Measurements from ENCODE around the gene GIGYF2.
A peak's percentile ranks its signal among the peaks of the same experiment; 100 is the strongest.

The GIGYF2 gene

GRCh38 chr2:232761301-232761907, 64.3 kb downstream of the GIGYF2 start:
- DNase-seq, result peak; percentile 11 to 46

DNA sequence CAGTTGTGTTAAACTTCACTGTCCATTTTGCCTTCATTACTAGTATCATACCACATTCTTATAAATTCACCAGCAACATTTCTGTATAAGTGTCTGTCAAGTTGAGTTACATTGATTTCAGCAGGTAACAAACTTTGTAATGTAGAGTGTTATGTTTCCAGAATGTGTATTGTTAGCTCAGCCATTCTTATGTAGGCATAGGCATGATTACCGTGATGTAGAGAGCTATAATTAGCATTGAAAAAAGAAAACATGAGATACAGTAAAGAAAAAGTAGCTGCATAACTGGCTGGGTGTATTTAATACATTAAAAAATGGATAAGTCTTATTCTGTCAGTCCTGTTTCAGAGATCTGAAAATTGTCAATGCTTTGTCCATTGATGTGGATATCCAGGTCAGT, 70.7 kb downstream of the GIGYF2 start:
- no peak for DNase-seq

DNA sequence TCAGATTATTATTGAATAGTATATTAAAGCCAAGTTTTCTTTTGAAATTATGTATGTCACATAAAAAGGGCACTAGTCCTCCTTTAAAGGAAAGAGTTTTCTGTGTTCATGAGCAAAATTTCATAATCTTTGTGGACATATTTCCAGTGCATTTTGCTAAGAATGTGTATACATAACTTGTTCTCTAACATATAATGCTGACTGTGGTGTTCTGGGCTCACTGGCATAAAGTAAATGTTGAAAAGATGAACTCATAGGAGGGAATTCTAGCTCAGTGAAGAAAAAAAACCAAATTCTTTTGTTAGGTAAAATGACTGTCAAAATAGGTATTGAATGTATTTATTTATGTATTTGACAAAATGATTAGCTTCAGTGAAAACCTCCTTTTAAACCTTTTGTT, 73.1 kb downstream of the GIGYF2 start:
- no peak for DNase-seq

GRCh38 chr2:232771870-232772269, 74.7 kb downstream of the GIGYF2 start:
- no peak for DNase-seq

GRCh38 chr2:232772531-232772930, 75.4 kb downstream of the GIGYF2 start:
- DNase-seq, result no peak

DNA sequence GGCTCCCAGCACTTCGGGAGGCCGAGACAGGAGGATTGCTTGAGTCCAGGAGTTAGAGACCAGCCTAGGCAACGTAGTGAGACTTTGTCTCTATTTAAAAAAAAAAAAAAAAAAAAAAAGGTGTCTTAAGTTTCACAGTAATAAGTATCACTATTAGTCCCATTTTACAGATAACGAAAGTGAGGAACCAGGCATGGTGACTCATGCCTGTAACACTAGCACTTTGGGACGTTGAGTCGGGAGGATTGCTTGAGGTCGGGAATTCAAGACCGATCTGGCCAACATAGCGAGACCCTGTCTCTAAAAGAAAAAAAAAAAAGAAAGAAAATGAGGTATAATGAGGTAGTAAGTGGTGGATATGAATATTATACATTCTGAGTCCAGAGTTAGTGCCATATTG, 76.7 kb downstream of the GIGYF2 start:
- no peak for DNase-seq

DNA sequence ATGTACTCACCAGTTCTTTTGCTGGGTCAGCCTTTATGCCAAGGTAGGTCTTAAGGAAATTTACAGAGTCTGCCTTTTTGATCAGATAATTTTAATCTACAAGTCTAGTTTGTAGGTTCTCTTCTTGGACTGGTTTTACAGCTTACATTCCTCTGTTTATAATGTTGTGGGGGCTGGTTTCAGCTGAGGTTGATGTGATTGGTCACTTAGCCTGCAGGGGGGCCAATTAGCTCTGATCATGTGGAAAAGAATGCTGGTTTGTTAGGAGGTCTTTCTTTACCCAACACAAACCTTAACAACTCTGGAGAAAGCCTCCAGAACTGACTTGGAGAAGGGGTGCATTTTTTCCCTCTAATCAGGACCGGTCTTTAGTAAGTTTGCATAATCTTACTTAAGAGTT, 79.3 kb downstream of the GIGYF2 start, which contains the start of gene KCNJ13:
TSS of gene KCNJ13 (minus strand) at position 131 of the 400 bp plus-strand sequence. CDS start 5,203 bp downstream, outside the sequence.
- DNase-seq, result no peak

DNA sequence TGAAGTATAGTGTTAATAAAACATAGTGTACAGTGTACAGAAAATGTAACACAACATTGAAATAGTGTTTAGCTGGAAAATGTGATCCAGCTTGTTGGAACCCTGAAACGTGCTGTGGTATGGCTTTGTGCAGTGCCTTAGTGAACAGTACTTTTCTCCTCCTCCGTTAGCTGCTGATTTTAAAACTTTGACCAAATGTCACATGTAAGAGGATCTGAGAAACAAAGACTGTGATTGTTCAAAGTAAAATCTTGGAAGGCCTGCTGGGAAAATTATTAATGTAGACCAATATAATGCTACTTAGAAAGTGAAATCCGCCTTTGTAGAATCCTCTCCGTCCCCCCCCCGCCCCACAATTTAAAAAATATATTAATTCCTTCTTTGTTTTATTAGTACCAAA, 80.1 kb downstream of the GIGYF2 start:
- no peak for DNase-seq

GRCh38 chr2:232779465-232779864, 82.3 kb downstream of the GIGYF2 start:
- no peak for DNase-seq

DNA sequence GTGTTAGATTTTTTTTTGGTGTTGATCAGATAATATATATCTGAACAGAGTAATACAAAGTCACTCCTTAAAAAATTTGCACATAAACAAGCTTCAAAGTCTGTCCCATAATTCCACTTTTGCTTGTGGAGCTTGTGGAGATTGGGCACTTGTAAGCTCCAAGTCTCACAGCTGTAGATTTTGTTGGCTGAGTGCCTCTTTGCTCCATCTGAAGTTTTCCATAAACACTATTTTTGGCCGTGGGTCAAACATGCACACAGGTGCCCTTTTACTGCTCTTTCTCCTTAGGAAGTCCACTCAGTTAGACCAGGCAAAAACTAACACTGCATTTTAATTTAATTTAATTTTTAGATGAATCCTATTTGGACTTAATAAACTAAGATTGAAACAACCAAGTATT, 82.8 kb downstream of the GIGYF2 start:
- no peak for DNase-seq

DNA sequence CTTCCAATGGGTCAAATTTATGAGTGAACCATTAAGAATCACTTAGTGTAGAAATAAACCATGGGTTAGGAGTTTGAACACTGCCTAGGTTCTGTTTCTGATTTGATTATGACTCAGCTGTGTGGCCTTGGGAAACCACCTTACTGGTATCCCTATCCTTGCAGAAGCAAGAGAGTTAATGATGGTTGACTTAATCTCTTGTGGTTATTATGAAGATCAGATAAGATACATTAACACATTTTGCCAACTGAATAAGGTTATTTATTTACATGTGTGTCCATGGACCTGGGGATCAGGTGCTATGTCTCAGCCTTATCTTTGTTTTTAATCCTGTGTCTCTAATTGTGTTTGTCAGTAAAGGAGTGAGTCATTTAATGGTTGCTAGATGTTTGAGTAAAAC, 84.6 kb downstream of the GIGYF2 start:
- DNase-seq, result no peak

DNA sequence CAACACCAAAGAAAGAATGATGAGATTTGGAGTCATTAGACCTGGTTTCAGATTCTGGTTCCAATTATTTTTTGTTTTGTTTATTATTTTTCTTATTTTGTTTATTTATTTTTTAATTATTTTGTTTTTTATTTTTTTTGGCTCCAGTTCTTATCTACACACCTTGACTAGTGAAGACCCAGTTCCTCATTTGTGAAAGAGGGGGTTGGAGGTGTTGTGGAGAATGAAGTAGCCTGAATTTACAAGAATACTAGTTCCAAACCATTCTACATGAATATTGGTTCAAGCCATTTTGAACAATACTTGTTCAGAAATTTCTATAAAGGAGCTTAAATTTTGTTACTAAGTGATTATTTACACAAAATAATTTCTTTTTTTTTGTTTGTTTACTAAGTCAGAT, 86.1 kb downstream of the GIGYF2 start:
- no peak for DNase-seq

GRCh38 chr2:232787806-232788205, 90.7 kb downstream of the GIGYF2 start:
- no peak for DNase-seq

DNA sequence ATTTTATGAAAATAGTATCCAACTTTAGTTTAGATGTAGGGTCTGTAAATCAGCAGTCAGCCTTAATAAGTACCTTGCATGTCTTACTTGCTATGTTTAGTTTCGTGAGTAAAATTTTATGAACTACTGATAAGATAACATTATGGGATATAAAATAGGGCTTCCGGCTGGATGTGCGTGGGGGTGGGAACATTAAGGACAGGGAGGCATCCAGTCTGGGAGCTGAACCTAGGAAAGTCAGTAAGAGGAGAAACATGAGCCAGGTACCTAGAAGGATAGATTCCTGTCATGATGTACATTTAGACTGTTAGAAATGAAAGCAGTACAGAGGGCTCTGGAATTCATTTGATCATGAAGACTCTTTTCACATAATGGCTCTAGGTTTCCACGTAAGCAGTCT, 92.0 kb downstream of the GIGYF2 start:
- no peak for DNase-seq

DNA sequence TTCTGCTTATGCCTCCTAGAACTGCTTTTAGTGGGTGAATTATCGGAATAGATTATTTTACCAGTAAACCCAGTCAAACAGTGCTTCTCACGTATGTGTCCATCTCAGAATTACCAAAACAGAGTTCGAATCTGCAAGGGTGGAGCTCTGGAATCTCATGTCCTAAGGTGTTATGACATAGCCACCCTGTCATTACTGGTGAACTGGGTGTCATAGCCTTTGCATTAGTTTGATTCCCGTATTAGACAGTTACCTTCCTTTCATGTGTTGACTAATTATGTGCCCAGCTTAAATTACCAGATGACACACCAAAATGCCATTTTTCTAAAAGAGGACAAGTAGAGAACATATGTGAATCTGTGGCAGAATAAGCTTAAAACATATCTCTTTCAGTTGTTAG, 94.4 kb downstream of the GIGYF2 start:
- no peak for DNase-seq

- DNase-seq, result peak; percentile 10 to 49
These were observed 96.1 kb downstream of the GIGYF2 start for GRCh38 chr2:232793271-232793670.

- DNase-seq, result no peak
These were observed 97.8 kb downstream of the GIGYF2 start for GRCh38 chr2:232794981-232795380.

- no peak for DNase-seq
These were observed 98.8 kb downstream of the GIGYF2 start for GRCh38 chr2:232795920-232796319.

- DNase-seq, result no peak
These were observed 101.1 kb downstream of the GIGYF2 start for GRCh38 chr2:232798187-232798586.

DNA sequence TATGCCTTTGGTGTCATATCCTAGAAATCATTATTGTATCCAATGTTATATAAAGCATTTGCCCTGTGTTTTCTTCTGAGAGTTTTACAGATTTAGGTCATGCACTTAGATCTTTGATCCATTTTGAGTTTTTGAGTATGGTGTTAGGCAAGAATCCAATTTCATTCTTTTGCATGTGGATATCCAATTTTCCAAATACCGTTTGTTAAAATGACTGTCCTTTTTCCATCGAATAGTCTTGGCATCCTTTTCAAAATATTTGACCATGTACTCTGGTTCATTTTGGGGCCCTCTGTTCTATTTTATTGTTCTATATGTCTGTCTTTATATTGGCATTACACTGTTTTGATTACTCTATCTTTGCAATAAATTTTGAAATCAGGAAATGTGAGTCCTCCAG, 103.0 kb downstream of the GIGYF2 start:
- DNase-seq, result no peak

DNA sequence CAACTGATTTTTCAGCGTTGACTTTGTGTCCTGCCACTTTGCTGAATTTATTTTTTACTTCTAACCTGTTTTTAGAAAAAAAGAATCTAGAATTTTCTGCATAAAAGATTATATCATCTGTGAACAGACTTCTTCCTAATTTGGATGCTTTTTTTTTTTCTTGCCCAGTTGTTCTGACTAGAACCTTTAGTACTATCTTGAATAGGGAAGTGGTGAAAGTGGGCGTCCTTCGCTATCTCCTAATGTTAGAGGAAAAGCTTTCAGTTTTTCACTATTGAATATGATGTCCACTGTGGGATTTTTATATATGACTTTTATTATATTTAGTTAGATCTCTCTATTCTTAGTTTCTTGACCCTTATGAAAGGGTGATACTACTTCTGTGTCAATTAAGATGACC, 105.0 kb downstream of the GIGYF2 start:
- DNase-seq, result no peak

GRCh38 chr2:232809349-232810124, 112.4 kb downstream of the GIGYF2 start:
- peak in 1 of 2 experiments; percentile 1 for DNase-seq

- DNase-seq, result no peak
These were observed 113.3 kb downstream of the GIGYF2 start for GRCh38 chr2:232810444-232810843.

DNA sequence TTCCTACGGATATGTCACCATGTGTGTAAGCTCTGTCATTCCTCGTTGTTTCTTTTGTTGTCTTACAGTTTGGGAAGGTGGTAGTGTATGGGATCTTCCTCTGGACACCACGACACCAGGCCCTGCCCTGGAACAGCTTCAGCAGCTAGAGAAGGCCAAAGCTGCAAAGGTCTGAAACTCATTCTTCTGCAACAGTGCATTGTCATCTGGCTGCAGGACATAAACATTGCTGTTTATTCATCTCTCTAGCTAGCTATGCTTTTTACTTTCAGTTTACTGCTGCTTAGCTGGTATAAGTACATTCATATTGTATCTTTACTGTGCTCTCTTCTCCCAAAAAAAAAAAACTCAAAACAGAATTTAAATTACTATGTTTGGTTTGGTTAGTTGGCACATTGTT, 118.4 kb downstream of the GIGYF2 start:
- no peak for DNase-seq

GRCh38 chr2:232816657-232817056, 119.5 kb downstream of the GIGYF2 start:
- no peak for DNase-seq
